ENCODE measurements around the gene IL18.
A peak's percentile ranks its signal among the peaks of the same experiment; 100 is the strongest.

Gene IL18

GRCh38 chr11:112163875-112164685, at the start of gene IL18:
Gene IL18 (minus strand): TSS chr11:112164094. CDS start chr11:112155053, 9,041 bp downstream.
- ChIA-PET CTCF (no interaction called here), POLR2A (ENCODE audit: low non-redundant PET) (interaction anchor here (1.7 kb wide), 1 partner anchor 44 kb away, joined by 7 read pairs; no protein-coding TSS in a partner anchor)
- peak; percentile 75 for DNase-seq (ENCODE audit: low spot score)
- peak within 1 kb of the TSS; percentile 86 for H3K27ac ChIP-seq
- TF ChIP-seq, protein P1, sequence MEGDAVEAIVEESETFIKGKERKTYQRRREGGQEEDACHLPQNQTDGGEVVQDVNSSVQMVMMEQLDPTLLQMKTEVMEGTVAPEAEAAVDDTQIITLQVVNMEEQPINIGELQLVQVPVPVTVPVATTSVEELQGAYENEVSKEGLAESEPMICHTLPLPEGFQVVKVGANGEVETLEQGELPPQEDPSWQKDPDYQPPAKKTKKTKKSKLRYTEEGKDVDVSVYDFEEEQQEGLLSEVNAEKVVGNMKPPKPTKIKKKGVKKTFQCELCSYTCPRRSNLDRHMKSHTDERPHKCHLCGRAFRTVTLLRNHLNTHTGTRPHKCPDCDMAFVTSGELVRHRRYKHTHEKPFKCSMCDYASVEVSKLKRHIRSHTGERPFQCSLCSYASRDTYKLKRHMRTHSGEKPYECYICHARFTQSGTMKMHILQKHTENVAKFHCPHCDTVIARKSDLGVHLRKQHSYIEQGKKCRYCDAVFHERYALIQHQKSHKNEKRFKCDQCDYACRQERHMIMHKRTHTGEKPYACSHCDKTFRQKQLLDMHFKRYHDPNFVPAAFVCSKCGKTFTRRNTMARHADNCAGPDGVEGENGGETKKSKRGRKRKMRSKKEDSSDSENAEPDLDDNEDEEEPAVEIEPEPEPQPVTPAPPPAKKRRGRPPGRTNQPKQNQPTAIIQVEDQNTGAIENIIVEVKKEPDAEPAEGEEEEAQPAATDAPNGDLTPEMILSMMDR (conservative IDR thresholded peaks at IDR 0.05; ENCODE audit: low read depth) = no peak

- no peak overlapping the region for H3K27ac ChIP-seq
- POLR2A ChIA-PET (ENCODE audit: low non-redundant PET) = no interaction called here
- TF ChIP-seq, protein P1 (conservative IDR thresholded peaks at IDR 0.05; ENCODE audit: low read depth) = no peak
- no peak for DNase-seq (ENCODE audit: low spot score)
- CTCF ChIA-PET = interaction anchor here (0.7 kb wide), 1 partner anchor 130 kb away, joined by 4 read pairs; no protein-coding TSS in a partner anchor
Observed at GRCh38 chr11:112212710-112213109, 48.8 kb upstream of the IL18 start.

- CTCF ChIA-PET = interaction anchor here (0.6 kb wide), 1 partner anchor 104 kb away, joined by 3 read pairs; no protein-coding TSS in a partner anchor
- DNase-seq (ENCODE audit: low spot score) = no peak
- H3K27ac ChIP-seq = no peak overlapping the region
- TF ChIP-seq, protein P1 (conservative IDR thresholded peaks at IDR 0.05; ENCODE audit: low read depth) = no peak
- POLR2A ChIA-PET (ENCODE audit: low non-redundant PET) = no interaction called here
Observed at GRCh38 chr11:112212290-112212689, 48.4 kb upstream of the IL18 start.

- TF ChIP-seq, protein P1 (conservative IDR thresholded peaks at IDR 0.05; ENCODE audit: low read depth) = no peak
- DNase-seq (ENCODE audit: low spot score) = no peak
- no peak overlapping the region for H3K27ac ChIP-seq
- CTCF ChIA-PET = interaction anchor here (0.6 kb wide), 1 partner anchor 105 kb away, joined by 3 read pairs; no protein-coding TSS in a partner anchor
- POLR2A ChIA-PET (ENCODE audit: low non-redundant PET) = no interaction called here
Observed at GRCh38 chr11:112211536-112211935, 47.6 kb upstream of the IL18 start.

DNA sequence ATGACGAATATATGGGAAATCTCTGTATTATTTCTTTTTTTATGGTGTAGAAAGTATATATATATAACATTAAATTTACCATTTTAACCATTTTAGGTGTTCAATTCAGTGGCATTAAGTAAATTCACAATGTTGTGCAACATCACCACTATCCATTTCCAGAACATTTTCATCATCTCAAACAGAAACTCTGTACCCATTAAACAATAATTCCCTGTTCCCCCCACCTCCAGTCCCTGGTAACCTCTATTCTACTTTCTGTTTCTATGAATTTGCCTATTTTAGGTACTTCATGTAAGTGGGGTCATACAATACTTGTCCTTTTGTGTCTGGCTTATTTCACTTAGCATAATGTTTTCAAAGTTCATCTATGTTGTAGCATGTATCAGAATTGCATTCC, 47.0 kb upstream of the IL18 start:
- TF ChIP-seq, protein P1 (conservative IDR thresholded peaks at IDR 0.05; ENCODE audit: low read depth) = no peak
- no peak for DNase-seq (ENCODE audit: low spot score)
- POLR2A ChIA-PET (ENCODE audit: low non-redundant PET) = no interaction called here
- CTCF ChIA-PET = no interaction called here
- H3K27ac ChIP-seq = no peak overlapping the region

DNA sequence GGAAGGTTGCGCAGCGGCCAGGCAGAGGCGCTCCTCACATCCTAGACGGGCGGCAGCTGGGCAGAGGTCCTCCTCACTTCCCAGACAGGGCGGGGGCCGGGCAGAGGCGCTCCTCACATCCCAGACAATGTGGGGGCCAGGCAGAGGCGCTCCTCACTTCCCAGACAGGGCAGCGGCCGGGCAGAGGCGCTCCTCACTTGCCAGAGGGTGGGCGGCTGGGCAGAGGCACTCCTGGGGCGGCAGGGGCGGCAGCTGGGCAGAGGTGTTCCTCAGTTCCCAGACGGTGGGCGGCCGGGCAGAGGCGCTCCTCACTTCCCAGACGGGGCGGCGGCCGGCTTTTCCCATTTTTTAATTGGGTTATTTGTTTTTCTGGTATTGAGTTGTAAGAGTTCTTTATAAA, 42.2 kb upstream of the IL18 start:
- DNase-seq (ENCODE audit: low spot score) = no peak
- POLR2A ChIA-PET (ENCODE audit: low non-redundant PET) = no interaction called here
- TF ChIP-seq, protein P1 (conservative IDR thresholded peaks at IDR 0.05; ENCODE audit: low read depth) = no peak
- CTCF ChIA-PET = no interaction called here
- no peak overlapping the region for H3K27ac ChIP-seq

Measured in RWPE1 (cell line).